NCI-H146 treated with DMSO at 0.1 percent for 48 hours (cell line): Measurements from ENCODE around the gene DIP2A.

Source experiments
- DNase-seq: peaks from one replicate; lab custom pipeline; 2025; ENCODE audit not compliant: unreplicated experiment; lab: John Stamatoyannopoulos, UW

The DIP2A gene, protein sequence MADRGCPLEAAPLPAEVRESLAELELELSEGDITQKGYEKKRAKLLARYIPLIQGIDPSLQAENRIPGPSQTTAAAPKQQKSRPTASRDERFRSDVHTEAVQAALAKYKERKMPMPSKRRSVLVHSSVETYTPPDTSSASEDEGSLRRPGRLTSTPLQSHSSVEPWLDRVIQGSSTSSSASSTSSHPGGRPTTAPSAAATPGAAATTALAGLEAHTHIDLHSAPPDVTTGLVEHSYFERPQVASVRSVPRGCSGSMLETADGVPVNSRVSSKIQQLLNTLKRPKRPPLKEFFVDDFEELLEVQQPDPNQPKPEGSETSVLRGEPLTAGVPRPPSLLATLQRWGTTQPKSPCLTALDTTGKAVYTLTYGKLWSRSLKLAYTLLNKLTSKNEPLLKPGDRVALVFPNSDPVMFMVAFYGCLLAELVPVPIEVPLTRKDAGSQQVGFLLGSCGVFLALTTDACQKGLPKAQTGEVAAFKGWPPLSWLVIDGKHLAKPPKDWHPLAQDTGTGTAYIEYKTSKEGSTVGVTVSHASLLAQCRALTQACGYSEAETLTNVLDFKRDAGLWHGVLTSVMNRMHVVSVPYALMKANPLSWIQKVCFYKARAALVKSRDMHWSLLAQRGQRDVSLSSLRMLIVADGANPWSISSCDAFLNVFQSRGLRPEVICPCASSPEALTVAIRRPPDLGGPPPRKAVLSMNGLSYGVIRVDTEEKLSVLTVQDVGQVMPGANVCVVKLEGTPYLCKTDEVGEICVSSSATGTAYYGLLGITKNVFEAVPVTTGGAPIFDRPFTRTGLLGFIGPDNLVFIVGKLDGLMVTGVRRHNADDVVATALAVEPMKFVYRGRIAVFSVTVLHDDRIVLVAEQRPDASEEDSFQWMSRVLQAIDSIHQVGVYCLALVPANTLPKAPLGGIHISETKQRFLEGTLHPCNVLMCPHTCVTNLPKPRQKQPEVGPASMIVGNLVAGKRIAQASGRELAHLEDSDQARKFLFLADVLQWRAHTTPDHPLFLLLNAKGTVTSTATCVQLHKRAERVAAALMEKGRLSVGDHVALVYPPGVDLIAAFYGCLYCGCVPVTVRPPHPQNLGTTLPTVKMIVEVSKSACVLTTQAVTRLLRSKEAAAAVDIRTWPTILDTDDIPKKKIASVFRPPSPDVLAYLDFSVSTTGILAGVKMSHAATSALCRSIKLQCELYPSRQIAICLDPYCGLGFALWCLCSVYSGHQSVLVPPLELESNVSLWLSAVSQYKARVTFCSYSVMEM (N-terminal part only)

DNA sequence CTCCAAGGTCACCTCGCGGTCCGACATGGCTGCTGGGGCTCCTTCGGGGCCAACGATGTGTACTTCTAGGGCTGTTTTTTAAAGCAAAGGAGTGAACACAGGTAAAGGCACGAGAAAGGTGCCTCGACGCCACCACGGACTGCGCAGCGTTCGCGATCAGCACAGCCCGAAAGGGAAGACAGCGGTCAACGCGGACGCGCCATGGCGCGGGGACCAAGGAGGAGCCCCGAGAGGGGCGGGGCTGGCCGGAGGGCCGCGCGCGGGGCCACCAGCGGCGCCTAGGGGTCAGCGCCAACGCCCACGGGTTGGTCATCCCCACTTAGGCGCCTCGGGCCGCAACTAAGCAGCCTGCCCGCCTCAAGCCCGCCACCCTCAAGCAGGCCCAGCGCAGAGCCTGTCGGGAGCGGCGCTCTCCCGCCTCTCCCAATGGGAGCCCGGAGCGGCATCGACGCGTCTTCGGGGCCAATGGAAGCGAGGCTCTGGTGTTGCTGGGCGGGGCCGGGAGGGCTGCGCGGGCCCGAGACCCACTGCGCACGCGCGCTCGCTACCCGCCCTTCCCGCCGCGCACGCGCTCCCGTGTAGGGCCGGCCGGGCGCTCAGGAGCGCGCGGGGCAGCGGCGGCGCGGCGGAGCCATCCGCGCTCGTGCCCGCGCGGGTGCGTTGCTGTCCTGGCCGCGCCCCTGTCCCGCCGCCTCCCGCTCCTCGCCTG, at the start of gene DIP2A:
TSS of gene DIP2A (plus strand) at position 577 of the 709 bp plus-strand sequence. CDS start 241 bp downstream, outside the sequence.
- peak; percentile 76 for DNase-seq

DNA sequence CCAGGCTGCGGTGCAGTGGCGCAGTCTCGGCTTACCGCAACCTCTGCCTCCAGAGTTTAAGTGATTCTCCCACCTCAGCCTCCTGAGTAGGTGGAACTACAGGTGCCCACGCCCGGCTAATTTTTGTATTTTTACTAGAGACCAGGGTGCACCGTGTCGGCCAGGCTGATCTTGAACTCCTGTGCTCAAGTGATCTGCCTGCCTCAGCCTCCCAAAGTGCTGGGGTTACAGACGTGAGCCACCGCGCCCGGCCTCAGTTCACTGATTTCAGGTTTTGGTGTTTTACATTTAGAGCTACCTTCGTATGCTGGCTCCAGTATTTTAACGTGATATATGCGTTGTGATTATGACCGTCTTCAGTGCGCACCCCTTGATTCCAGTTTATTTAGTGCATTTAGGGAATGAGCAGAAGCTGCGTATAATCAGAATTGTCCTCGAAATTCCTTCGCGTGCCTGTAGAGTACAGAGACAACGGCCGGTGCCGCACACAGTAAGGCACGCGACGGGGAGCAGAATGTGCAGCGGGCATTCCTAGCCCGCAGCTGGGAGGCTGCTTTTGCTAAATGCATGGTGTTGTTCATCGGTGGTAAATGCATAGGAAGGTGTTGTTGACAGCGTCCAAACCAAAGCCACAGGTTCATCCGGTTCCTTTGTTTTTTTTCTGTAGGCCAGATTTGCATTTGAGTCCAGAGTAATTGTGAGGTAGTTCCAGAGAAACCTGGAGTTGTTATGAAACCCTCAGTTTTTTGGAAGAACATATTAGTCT, 48.9 kb upstream of the DIP2A start:
- no peak for DNase-seq

DNA sequence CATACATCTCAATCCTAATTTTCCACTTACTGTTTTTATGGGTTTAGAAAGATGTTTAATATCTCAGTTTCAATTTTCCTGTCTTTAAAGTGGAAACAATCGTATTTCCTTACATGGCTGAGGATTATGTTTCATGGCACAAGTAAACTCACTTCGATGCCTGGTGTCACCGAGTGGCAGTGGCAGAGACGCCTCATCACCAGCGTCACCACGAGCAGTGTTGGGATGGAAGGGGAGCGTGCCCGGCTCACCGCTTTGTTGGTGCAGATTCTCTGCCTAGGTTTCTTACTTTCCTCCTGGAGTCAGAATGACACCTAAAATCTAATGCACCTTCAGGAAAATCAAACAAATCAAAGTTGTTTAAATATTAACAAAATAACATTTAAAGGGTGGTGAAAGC, 48.2 kb upstream of the DIP2A start:
- DNase-seq, result no peak

DNA sequence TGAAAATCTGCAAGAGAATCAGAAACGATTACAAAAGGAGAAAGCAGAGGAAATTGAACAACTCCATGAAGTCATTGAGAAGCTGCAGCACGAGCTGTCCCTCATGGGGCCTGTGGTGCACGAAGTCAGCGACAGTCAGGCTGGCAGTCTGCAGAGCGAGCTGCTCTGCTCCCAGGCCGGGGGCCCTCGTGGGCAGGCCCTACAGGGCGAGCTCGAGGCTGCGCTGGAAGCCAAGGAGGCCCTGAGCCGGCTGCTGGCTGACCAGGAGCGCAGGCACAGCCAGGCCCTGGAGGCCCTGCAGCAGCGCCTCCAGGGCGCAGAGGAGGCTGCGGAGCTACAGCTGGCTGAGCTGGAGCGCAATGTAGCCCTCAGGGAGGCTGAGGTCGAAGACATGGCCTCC, 47.5 kb upstream of the DIP2A start:
- no peak for DNase-seq

DNA sequence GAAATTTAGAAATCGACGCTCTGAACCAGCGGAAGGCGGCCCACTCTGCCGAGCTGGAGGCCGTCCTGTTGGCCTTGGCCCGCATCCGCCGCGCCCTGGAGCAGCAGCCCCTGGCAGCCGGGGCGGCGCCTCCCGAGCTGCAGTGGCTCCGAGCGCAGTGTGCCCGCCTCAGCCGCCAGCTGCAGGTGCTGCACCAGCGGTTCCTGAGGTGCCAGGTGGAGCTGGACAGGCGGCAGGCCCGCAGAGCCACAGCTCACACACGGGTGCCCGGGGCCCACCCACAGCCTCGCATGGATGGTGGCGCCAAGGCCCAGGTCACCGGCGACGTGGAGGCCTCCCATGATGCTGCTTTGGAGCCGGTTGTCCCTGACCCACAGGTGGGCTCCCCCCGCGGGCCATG, 47.0 kb upstream of the DIP2A start:
- no peak for DNase-seq

DNA sequence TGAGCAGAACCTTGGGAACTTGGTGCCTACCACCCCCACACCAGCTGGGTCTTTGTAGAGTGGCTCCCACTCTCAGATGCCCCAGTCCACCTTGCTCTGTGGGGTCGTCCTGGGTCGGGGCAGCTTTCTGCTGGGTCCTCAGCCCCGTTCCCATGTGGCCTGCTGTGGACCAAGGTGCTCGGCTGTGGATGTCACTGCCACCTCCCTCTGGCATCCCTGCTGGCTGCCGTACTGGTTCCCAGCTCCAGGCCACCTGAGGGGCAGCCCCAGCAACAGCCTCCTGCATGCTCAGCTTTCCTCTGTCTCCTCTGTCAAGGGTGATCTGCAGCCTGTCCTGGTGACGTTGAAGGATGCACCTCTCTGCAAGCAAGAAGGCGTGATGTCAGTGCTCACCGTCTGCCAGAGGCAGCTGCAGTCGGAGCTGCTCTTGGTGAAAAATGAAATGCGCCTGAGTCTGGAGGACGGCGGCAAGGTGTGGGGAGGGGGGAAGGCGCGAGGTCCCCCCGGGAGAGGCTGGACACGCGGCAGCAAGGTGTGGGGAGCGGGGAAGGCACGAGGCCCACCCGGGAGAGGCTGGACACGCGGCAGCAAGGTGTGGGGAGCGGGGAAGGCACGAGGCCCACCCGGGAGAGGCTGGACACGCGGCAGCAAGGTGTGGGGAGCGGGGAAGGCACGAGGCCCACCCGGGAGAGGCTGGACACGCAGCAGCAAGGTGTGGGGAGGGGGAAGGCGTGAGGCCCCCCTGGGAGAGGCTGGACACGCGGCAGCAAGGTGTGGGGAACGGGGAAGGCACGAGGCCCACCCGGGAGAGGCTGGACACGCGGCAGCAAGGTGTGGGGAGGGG, 45.9 kb upstream of the DIP2A start:
- no peak for DNase-seq

DNA sequence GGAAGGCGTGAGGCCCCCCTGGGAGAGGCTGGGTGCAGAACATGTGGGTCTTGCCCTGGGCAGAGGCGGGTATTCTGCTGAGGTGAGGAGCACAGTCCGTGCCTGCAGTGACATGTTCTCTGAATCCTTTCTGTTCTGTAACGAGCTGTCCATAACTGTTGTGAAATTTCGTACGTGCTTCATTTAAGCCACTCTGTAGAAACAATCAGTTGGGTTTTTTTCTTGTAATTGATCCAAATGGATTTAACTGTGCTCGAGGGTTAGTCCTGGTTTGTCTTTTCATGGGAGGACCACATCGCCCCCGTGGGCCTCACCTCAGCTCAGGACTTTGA, 45.4 kb upstream of the DIP2A start:
- DNase-seq, result no peak

DNA sequence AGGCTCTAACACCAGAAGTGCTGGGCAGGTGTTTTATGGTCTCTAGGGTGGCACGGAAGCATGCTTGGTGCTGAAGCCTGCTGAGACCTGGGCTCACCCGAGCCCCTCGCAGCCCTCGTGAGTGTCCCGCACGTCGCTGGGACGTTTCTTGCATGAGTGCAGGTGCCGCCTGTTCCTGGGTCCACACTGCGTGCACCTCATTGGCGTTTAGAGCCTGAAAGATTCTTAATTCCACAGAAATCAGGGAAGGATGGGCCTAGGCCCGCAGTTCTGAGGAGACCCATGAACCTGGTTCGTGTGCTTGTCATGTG, 43.8 kb upstream of the DIP2A start:
- no peak for DNase-seq

DNA sequence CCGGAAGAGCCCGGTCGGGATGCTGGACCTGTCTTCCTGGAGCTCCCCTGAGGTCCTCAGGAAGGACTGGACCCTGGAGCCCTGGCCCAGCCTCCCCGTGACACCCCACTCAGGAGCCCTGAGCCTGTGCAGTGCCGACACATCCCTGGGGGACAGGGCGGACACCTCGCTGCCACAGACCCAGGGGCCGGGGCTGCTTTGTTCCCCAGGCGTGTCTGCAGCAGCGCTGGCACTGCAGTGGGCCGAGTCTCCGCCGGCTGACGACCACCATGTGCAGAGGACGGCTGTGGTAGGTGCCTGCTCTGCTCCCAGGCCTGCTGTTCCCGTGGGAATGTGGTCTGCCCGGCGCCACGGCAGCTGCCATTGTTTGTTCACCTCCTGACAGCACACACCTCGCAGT, 42.1 kb upstream of the DIP2A start:
- no peak for DNase-seq

DNA sequence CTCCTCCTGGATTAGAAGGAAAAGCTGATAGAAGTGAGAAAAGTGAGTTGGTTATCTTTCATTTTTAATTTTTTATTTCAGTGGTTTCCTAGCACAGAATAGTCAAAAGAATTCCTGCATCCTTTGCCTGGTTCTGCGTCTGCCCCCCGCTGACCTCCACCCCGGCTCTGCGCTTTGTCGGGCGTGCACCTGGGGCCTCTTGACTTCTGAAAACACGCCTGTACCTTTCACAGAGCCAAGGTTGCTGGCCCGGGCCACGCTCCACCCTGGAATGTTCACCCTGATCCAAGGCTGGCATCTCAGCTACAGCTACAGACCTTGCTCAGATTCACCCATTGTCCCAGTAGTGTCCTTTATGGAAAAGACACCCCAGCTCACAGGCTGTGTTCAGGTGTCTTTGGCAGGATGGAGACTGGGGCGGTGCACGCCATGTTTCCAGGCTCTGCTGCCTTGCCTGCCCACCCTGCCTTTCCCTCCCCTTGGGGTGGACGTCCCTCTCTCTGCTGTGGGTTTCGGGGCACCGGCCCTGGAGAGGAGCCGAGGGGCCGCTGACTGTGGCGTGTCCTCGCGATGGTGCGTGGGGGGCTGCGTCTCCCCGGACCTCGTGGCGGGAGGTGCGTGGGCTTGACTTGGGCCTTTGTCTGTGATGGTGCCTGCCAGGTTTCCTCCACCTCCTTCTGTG, 40.3 kb upstream of the DIP2A start:
- no peak for DNase-seq

DNA sequence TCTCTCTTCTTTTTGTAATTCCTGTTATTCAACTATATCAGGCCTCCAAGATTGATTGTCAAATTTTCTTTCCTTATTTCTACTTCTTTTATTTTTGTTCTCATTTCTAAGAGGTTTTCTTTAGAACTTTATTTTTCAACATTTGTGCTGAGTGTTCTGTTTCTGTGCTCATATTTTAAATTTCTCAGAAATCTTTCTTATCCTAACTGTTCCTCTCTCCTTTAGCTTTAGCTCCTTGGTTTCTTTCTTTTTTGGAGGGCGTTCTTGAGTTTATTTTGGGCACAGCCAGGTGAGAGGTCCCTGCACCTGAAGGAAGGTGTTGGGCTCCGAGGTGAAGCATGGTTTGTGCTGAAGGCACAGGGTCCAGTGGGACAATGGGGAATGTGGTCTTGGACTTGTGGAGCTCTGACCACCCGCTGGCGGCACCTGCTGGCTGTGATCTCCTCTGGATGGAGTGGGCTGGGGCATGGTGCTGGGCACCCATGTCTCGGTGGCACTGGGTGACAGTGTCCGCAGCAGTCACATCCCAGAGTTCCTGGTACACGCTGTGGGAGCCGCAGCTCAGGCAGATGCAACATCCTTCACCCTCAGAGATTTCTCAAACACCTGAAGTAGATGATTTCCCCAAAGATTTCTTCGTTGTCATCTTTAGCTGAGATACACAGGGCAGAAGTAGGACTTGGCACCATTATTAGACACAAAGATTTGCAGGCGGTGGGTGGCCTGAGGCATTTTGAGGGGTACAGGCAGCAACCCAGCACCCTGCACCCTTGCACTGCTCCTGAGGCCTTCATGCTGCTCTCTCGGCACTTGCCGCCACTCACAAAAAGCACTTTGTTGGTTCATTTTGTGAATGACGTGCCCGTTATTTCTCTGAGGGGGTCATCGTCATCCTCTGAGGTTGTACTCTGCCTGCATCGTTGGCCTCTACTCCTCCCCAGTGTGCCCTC, 38.2 kb upstream of the DIP2A start:
- no peak for DNase-seq

DNA sequence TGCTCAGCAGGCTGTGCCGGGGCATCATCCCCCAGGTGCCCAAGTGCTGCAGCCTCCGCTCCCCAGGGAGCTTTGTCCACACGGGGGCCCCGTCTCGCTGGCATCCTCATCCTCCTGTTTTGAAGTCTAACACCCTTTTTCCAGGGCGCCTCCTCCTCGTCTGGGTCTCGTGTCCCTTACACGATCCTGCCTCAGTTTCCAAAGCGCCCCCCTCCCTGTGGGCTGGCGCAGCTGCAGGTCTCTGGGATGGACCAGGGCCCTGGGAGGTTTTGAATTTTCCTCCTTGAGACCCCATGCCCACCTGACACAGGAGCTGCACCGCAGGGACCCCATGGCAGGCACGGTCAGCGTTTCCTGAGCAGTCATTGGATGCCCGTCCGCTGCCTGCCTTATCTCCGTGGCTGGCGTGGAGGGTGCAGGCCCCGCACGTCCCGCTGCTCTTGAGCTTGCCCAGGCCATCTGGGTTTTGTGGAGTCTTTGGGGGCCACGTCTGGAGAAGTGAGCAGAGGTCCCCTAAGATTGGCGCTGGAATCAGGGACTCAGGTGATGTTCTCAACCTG, 37.4 kb upstream of the DIP2A start:
- DNase-seq, result no peak

DNA sequence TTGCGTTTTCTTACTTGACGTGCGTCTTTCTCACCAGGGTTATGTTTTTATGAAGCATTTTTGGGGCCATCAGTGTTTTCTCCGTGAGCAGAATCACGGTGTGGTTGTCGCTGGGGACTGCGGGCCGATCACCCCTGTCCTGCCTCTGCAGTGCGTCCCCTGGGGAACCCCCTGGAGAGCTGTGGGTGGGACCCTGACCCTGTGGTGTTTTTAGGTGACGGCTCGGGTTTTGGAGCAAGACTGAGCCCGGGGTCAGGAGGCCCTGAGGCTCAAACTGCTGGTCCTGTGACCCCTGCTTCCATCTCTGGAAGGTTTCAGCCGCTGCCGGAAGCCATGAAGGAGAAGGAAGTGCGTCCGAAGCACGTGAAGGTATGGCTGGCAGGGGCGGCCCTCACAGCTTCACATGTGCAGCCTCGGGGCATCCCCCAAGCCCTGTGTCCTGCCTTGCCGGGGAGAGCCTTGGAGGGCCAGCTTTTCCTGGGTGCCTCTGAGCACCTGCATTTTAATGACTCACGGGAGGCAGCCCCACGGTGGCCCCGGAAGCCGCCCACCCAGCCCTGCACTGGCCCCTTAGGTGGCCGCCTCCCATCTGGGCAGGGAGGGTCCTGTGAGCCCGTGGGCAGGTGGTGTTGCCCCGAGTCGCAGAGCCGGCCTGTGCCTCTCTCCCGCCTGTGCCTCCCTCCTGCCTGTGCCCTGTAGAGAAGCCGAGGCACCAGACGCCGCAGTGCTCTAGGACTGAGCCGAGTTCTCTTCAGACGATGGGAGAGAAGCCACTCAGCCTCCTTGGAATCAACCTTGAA, 36.7 kb upstream of the DIP2A start:
- DNase-seq, result no peak

DNA sequence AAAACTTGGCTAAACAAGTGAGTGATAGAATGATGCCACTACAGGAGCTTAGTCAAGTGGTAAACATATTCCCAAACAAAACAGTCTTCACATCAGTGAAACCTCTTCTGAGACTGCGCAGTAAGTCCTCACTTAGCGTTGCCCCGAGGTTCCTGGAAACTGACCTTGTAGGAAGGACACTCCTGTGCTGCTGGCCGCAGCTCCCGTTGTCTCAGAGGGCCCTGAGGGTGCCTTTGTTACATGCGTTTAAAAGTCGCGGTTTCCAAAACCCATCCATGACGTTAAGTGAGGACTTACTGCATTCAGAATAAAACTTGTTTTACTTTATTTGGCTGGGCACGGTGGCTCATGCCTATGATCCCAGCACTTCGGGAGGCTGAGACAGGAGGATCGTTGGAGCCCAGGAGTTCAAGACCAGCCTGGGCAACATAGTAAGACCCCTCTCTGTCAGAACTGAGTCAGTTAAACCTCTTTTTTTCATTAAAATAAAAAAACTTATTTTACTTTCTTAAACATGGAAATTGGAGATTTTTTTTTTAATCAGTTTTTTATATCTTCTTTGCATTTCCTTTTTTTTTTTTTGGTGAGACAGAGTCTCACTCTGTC, 36.0 kb upstream of the DIP2A start:
- no peak for DNase-seq

DNA sequence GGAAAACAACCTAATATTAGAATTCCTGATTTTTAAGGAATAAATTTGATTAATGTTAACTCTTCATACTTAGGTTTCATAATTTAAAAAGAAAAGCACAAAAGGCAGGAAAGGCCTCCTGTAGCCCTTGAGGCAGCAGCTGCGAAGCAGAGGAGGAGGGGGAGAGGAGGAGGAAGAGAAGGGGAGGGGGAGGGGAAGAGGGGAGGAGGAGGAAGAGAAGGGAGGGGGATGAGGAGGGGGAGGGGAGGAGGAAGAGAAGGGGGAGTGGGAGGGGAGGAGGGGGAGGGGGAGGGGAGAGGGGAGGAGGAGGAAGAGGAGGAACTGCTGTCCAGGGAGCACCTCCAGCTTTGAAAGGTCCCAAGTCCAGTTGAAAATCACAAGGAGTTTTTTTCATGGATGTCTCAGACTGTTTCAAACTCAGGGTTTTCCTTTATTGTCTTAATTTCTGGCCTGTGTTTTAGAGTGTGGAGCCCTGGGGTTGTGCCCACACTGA, 35.1 kb upstream of the DIP2A start:
- DNase-seq, result no peak

DNA sequence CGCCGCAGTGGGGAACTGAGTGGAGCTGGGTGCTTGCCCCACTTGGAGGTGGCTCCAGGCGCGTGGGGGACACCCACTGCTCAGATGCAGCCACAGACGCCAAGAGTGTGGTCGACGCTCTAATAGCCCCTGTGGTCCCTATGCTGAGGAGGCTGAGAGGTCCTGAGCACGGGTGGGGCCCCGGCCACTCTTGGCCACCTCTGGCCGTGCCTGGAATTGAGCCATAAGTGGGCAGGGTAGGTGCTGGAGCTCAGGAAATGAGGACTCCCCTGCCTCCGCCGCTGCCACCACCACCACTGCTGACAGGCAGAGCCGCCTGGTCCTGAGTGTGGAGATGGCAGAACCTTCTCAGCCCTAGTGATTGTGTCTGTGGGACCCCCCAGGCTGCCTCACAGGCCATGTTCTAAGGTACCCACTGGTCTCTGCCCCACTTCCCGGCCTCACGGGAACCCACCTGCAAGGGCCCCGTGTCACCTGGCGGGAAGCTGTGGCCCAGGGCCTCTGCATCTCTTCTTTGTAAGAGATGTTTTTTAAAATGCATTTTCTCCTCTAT, 34.6 kb upstream of the DIP2A start:
- DNase-seq, result no peak
